SK-N-SH (cell line): ENCODE data around the gene TMEM72. TPM values are rescaled to one million over a fixed set of nuclear protein-coding genes. Genes with fewer than 3 reads are reported as not detected.

Source experiments
- CTCF ChIA-PET: fragments of 300-600, 350-600 bp; formaldehyde crosslinking; extraction: SDS; loops from one replicate; lab custom pipeline; 2021; lab: Yijun Ruan, JAX
- POLR2A ChIA-PET: fragments of 350-600 bp; sonication (Branson Sonifier 250); formaldehyde crosslinking; extraction: SDS; loops from one replicate; lab custom pipeline; 2020; ENCODE audit warnings: antibody characterized with exemption, inconsistent platforms; lab: Yijun Ruan, JAX
- DNase-seq: peaks from one replicate; pipeline ENCODE4 v3.0.0; 2012
- H2AFZ ChIP-seq: fragments of 200-600 bp; sonication (generic); 2 replicates; pipeline ENCODE4 v1.8.1; 2016; ENCODE audit warnings: antibody characterized with exemption, mild to moderate bottlenecking, low read depth
- H3F3A ChIP-seq: fragments of 200-600 bp; sonication (generic); replicated peaks from 2 replicates; pipeline ENCODE3; 2016; ENCODE audit warnings: antibody characterized with exemption, mild to moderate bottlenecking; ENCODE audit not compliant: insufficient read depth
- H3K27ac ChIP-seq, 2 experiments: fragments of 200-500 bp in 1 of 2; fragments of 200-600 bp in 1 of 2; sonication (Bioruptor generic) in 1 of 2; sonication (generic), shearing (Covaris generic) in 1 of 2; 2 replicates each; pipeline versions ENCODE4 v1.5.1 to v1.6.1; 2014 to 2016; ENCODE audit warnings: low read depth in 2 of 2, inconsistent platforms in 1 of 2, low read length in 1 of 2, mild to moderate bottlenecking in 1 of 2, mixed read lengths in 1 of 2
- H3K27me3 ChIP-seq: fragments of 200-600 bp; sonication (generic), shearing (Covaris generic); 2 replicates; pipeline ENCODE4 v1.6.1; 2016; ENCODE audit warnings: mixed run types; ENCODE audit not compliant: insufficient read depth
- H3K36me3 ChIP-seq, 2 experiments: fragments of 200-500 bp in 1 of 2; fragments of 200-600 bp in 1 of 2; sonication (Bioruptor generic) in 1 of 2; sonication (generic) in 1 of 2; replicated peaks in 1 of 2; 2 replicates each; pipeline versions ENCODE3 to v1.5.1; 2014 to 2016; ENCODE audit warnings: low read length in 1 of 2, mild to moderate bottlenecking in 1 of 2; ENCODE audit not compliant: insufficient read depth in 2 of 2, control insufficient read depth in 1 of 2
- H3K4me1 ChIP-seq, 2 experiments: fragments of 200-500 bp in 1 of 2; fragments of 200-600 bp in 1 of 2; sonication (Bioruptor generic) in 1 of 2; sonication (generic), shearing (Covaris generic) in 1 of 2; 2 replicates each; pipeline versions ENCODE4 v1.5.1 to v1.6.1; 2014 to 2016; ENCODE audit warnings: low read depth in 1 of 2, low read length in 1 of 2, mixed run types in 1 of 2; ENCODE audit not compliant: insufficient read depth in 2 of 2, control insufficient read depth in 1 of 2
- H3K4me2 ChIP-seq: fragments of 200-600 bp; sonication (generic), shearing (Covaris generic); 2 replicates; pipeline ENCODE4 v1.6.1; 2017; ENCODE audit warnings: mixed run types
- H3K4me3 ChIP-seq, 2 experiments: fragments of 200-500 bp in 1 of 2; fragments of 200-600 bp in 1 of 2; sonication (Bioruptor generic) in 1 of 2; sonication (generic), shearing (Covaris generic) in 1 of 2; 2 replicates each; pipeline versions ENCODE4 v1.5.1 to v1.8.1; 2014 to 2016; ENCODE audit warnings: low read depth in 2 of 2, inconsistent platforms in 1 of 2, low read length in 1 of 2, mild to moderate bottlenecking in 1 of 2, mixed read lengths in 1 of 2, moderate library complexity in 1 of 2
- H3K79me2 ChIP-seq: fragments of 200-600 bp; sonication (generic); 2 replicates; pipeline ENCODE4 v1.8.1; 2017; ENCODE audit warnings: mild to moderate bottlenecking; ENCODE audit not compliant: insufficient read depth
- H3K9ac ChIP-seq: fragments of 200-600 bp; sonication (generic); 2 replicates; pipeline ENCODE4 v1.6.1; 2017; ENCODE audit warnings: mixed run types
- H3K9me2 ChIP-seq: fragments of 200-600 bp; sonication (generic); 2 replicates; pipeline ENCODE4 v1.6.1; 2017; ENCODE audit warnings: mixed run types
- H3K9me3 ChIP-seq: fragments of 200-600 bp; sonication (generic); 2 replicates; pipeline ENCODE4 v1.6.1; 2017; ENCODE audit warnings: mixed run types, mild to moderate bottlenecking, moderate library complexity
- H4K20me1 ChIP-seq: fragments of 200-600 bp; sonication (generic); 2 replicates; pipeline ENCODE4 v1.6.1; 2017; ENCODE audit warnings: mild to moderate bottlenecking, mixed run types; ENCODE audit not compliant: insufficient read depth
- CHD2 ChIP-seq: fragments of 150-350 bp; IDR thresholded peaks from 2 replicates; pipeline ENCODE4 v1.6.1; 2018; ENCODE audit warnings: low read length; ENCODE audit not compliant: partially characterized antibody
- CTCF ChIP-seq: fragments of 200-600 bp; sonication (generic); IDR thresholded peaks from 2 replicates; pipeline ENCODE4 v1.6.1; 2017; ENCODE audit warnings: antibody characterized with exemption, mild to moderate bottlenecking, moderate library complexity
- FOSL2 ChIP-seq: IDR thresholded peaks from 2 replicates; pipeline ENCODE4 v1.4.0; 2012; ENCODE audit warnings: low read depth, mild to moderate bottlenecking, moderate library complexity, borderline replicate concordance
- GATA2 ChIP-seq: sonication (generic); formaldehyde crosslinking; IDR thresholded peaks from 2 replicates; pipeline ENCODE4 v1.5.0; 2020; ENCODE audit warnings: mild to moderate bottlenecking, missing genetic modification reagents
- IRF3 ChIP-seq: fragments of 150-350 bp; IDR thresholded peaks from 2 replicates; pipeline ENCODE4 v1.6.1; 2016; ENCODE audit warnings: mild to moderate bottlenecking, low read depth, low read length
- MEF2A ChIP-seq: IDR thresholded peaks from 2 replicates; pipeline ENCODE4 v1.4.0; 2012; ENCODE audit warnings: low read depth, borderline replicate concordance
- MXI1 ChIP-seq: IDR thresholded peaks from 2 replicates; pipeline ENCODE4 v1.6.1; 2012; ENCODE audit warnings: mild to moderate bottlenecking, low read depth, low read length, improper control_type of control experiment
- NRF1 ChIP-seq: IDR thresholded peaks from 2 replicates; pipeline ENCODE4 v1.6.1; 2012; ENCODE audit warnings: low read depth, mild to moderate bottlenecking, low read length
- PBX3 ChIP-seq: IDR thresholded peaks from 2 replicates; pipeline ENCODE4; 2012
- REST ChIP-seq: IDR thresholded peaks from 2 replicates; pipeline ENCODE4 v1.6.1; 2012; ENCODE audit warnings: mild to moderate bottlenecking, low read depth, low read length, moderate library complexity
- SIN3A ChIP-seq: IDR thresholded peaks from 2 replicates; pipeline ENCODE4 v1.6.1; 2012; ENCODE audit warnings: low read depth, mild to moderate bottlenecking, low read length, moderate library complexity, borderline replicate concordance
- USF2 ChIP-seq: fragments of 150-350 bp; IDR thresholded peaks from 2 replicates; pipeline ENCODE4 v1.6.1; 2017; ENCODE audit warnings: antibody characterized with exemption, low read length, low read depth, borderline replicate concordance
- YY1 ChIP-seq: IDR thresholded peaks from 2 replicates; pipeline ENCODE4 v1.4.0; 2012; ENCODE audit warnings: low read depth, mild to moderate bottlenecking
- ZBTB33 ChIP-seq: IDR thresholded peaks from 2 replicates; pipeline ENCODE4 v1.4.0; 2012; ENCODE audit warnings: low read depth, borderline replicate concordance
- WGBS: methylation state at CpG from one replicate; pipeline ENCODE4 v1.1.6; 2017; ENCODE audit warnings: low lambda C conversion rate; 5-methylcytosine and 5-hydroxymethylcytosine counted together
- polyA plus RNA-seq, 3 experiments: library from polyadenylated mRNA; depleted of rRNA; stranded (reverse); fragments of >200 nt; gene quantifications; 2 replicates each; pipeline ENCODE4 v1.2.3, GENCODE V29; 2012

TMEM72 gene
- polyA plus RNA-seq, 1 of the 3 experiments (the other 2 are of a cell fraction): not detected

- Histone ChIP-seq H3K9ac (no peak overlapping the region), H3K27me3 (peaks cover 32% of the 10 kb centered on the region), H3K36me3 (no peaks in the 10 kb centered on the region), H3K9me2 (no peaks in the 10 kb centered on the region), H4K20me1 (no peaks in the 10 kb centered on the region), H2AFZ (no peak overlapping the region), H3K79me2 (no peaks in the 10 kb centered on the region), H3K4me1 (no peaks in the 10 kb centered on the region), H3K9me3 (no peaks in the 10 kb centered on the region), H3K4me3 (no peak overlapping the region), H3F3A (no peaks in the 10 kb centered on the region), H3K27ac (no peak overlapping the region), H3K4me2 (no peak overlapping the region)
- CTCF ChIA-PET: interaction anchor here (1.4 to 1.9 kb wide), 4 partner anchors 11 to 57 kb away, joined by 3 to 20 read pairs (median 4); no protein-coding TSS in a partner anchor
- no peak for DNase-seq
- TF ChIP-seq USF2 (no peak), CTCF (no peak), GATA2 (CRISPR knock-in tag) (no peak), SIN3A (no peak), ZBTB33 (no peak), REST (no peak), CHD2 (no peak), MXI1 (no peak), PBX3 (no peak), NRF1 (no peak), IRF3 (no peak), YY1 (no peak), MEF2A (no peak), FOSL2 (no peak)
- 10% methylated on average over 2 of the region's 3 CpGs for WGBS
- POLR2A ChIA-PET: no interaction called here
These were observed 10.4 kb downstream of the TMEM72 start for GRCh38 chr10:44921506-44921905.
